NCI-H446 treated with DMSO at 0.1 percent for 48 hours (cell line): ENCODE measurements around the gene TADA1.

ENCODE experiments used
- DNase-seq: peaks from one replicate; lab custom pipeline; 2025; lab: John Stamatoyannopoulos, UW

The TADA1 gene, protein sequence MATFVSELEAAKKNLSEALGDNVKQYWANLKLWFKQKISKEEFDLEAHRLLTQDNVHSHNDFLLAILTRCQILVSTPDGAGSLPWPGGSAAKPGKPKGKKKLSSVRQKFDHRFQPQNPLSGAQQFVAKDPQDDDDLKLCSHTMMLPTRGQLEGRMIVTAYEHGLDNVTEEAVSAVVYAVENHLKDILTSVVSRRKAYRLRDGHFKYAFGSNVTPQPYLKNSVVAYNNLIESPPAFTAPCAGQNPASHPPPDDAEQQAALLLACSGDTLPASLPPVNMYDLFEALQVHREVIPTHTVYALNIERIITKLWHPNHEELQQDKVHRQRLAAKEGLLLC

DNA sequence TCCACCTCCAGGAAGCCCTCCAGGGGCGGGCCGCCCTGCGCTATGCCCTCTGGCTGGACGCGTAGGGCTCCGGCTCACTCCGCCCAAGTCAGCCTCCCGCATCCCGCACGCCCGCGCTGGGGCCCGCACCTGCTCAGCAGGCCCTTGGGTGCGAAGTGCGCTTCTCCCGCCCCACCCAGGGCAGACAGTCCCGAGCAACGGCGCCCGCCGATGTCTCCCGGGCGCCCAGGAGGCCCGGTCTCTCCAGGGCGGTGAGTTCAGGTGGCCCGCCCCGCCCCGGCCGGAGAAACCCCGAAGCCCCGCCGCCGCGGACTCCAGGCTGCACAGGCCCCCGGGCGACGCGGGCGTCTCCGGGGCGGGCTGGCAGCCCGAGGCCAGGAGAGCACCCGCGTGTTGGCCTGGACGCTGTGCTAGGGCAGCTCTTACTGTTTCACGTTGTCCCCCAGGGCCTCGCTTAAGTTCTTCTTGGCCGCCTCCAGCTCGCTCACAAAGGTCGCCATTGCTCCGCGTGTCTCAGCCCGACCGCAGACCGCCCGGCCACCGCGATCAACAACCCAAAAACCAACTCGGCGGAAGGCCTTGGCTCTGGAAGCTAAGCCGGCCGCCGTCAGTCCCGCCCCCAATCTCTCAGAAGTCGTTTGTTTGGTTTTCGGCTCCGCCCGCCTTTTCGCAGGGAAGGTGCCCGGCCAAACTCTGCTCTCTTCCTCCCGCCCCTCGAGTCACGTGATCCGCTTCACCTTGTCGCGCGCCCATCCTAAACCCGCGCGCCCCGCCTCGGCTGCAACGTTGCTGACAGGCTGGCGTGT lies at the start of gene TADA1:
TADA1 (minus strand) TSS at position 531 of the 806 bp plus-strand sequence; CDS start at position 500, 31 bp downstream.
- DNase-seq: peak; percentile 99

DNA sequence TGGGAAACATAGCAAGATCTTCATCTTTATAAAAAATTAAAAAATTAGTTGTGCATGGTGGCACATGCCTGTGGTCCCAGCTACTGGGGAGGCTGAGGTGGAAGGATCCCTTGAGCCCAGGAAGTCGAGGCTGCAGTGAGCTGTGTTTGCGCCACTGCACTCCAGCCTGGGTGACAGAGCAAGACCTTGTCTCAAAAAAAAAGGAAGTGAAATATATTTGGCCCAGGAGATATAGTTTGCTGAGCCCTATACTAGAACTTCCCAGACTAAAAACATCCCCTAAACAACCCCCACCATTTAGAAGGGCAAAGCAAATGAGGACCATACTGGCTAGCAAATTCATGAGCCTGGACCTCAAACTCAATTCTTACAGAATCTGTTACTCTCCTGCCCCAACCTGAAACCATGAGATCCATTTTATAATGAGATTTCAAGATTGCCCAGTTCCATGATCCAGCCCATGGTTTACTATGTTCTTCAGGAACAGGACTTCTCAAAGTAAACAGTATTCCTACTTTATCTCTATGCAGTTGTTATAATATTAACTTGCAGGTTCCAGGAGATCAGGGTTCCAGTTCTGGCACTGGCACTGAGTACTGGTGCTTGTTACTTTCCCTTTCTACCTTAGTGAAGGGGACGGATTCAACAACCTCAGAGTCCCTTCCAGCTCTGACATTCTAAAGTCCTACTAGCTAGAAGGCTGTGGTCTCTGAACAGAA lies 48.9 kb upstream of the TADA1 start:
- DNase-seq: no peak

DNA sequence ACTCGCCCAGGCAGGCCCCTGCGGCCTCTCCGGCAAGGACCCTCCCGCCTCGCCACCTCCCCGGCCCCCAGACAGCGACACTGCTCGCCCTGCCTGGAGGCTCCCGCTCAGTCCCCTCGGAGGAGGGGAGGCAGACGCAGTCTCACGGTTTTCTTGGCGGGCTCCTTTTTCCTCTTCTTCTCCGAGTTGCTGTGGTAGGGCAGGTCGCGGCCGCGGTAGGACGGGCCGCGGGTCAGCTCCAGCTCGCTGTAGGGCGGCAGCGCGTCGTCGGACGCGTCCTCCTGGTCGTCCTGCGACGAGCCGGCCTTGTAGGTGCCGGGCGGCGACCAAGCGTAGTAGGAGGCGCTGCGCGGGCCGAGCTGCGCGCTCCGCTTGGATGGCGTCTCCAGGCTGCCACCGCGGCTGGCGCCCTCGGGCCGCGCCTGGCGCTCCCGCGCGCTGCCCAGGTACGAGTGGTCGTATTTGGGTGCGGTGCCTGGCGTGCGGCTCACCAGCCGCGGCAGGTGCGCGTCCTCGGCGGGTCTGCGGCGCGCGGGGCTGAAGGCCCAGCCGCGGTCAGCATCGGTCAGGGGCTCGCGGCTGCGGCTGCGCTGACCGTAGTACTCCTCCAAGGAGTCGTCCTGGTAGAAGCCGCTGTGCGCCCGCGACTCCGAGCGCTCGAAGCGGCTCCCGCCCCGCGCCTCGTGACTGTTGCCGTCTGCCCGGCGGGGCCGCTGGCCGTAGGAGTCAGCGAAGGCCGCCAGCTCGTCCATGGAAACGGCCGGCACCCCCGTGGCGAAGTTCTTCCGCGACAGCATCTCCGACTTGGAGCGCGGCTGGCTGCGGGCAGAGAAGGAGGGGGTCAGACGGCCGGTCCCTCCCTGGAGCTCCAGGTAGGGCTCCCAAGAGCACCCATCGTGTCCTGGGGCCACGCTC lies 44.8 kb upstream of the TADA1 start:
- DNase-seq: no peak

DNA sequence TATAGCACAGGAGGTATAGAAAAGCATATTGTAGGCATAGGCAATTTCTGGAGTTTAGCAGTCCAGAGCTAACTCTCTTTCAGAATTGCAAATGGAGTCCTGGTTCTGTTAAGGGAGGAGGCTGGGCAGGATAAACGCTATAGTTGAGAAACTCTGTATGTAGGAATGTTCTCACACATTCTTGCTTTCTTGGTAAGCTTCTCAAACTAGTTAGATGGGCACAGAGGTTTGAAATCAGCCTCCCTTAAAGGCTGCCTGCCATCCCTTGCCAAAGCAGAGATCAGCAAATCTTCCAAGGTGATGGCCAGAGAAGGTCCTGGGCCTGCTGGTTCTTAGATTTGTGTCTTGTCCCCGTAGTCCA lies 42.9 kb upstream of the TADA1 start:
- DNase-seq: no peak

DNA sequence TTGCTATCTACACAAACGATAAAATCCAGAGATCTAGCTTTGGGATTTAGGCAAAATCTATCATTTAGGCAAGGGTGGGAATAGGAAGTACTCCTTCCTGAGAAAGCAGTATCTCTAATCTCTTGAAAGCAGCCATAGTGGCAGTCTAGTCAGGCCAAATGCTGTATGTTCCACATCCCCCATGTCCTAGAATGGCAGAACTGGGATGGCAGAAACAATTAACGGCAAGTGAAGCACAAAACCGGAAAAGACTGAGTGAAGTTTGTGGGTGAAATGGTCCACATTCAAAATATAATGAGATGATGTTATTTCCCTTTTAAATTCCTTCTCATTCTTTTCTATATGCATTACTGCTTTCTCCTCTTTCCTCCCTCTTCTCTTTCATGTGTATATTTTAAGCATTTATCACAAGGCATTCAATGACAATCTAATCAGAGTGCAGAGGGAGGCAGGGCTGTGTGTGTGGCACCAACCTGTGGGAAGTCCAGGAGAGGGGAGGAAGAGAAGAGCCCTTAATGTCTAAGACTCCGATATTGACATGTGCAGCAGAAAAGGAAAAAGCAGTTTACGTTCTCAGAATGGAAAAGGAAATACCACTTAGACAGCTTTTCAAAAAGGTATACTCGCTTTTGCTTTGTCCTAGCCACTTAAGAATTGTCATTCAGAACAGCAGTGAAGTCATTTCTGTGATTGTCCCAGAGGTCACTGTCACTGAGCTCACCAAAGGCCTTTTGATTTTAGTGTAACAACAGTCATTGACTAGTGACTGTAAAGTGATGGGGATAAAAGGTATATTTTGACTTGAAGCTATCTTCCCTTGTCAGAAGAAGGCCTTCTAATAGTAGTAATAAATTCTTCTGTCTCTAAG lies 42.3 kb upstream of the TADA1 start:
- no peak for DNase-seq

DNA sequence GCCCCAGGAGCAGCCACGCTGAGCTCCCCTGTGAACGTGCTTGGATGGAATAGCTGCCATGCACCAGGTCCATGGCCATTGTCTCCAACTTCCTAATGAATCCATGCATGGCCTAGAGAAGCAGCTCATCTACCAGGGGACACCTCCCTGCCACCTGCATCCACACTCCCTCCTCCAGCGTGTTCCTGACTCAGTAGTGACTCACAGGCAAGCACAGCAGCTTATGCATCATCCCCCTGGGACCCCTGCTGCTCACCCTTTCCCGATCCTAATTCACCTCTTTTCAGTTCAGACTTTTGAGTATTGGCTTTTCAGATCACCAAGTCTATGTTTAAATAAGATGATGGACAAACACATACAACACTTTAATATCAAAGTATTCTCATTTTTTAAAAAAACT lies 39.9 kb upstream of the TADA1 start:
- DNase-seq: no peak

DNA sequence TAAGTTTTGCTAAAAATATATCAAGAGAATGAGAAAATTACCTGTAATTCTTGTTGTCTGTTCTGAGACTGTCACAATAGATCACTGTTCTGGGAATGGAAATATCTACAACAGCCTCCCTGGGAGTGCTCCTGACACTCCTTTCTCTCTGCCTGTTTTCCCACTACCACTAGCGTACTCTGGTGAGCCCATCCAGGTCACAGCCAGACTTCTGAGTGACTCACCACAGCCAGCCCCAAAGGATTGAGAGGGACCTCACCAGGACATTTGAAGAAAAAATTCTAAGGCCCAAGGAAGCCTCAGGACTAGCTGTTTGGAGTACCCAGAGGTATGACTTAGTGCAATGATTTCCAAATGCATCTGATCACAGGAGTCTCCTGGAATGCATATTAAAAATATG lies 39.0 kb upstream of the TADA1 start:
- no peak for DNase-seq

DNA sequence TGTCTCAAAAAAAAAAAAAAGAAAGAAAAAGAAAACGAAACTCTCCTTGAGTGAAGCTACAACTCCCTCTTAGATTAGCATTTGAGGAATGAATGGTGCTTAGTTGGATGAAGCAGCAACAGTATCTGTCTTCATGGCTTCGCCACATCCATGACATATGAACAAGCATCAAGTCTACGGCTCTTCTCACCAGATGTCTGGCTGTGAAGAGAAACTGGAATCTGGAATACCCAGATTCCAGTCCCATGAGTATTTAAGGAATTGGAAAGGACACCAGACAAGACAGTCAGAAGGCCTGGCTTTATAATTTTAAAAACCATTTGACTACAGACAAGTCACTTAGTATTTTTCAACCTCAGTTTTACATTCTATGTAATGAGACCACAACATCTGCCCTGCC lies 38.0 kb upstream of the TADA1 start:
- DNase-seq: no peak

DNA sequence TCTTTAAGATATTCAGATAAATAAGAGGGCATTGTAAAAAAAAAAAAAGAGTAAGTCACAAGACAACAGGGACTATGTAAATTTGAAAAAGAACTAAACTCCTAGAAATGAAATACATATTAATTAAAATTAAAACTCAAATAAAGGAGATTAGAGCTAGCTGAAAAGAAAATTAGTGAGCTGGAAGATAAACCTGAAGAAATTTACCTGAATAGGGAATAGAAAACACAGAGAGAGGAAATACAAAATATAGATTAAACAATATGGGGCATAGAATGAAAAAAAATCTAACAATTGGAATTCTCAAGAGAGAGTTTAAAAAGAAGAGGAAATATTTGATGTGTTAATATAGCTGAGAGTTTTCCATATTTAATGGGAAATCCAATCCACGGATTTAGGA lies 35.6 kb upstream of the TADA1 start:
- no peak for DNase-seq

DNA sequence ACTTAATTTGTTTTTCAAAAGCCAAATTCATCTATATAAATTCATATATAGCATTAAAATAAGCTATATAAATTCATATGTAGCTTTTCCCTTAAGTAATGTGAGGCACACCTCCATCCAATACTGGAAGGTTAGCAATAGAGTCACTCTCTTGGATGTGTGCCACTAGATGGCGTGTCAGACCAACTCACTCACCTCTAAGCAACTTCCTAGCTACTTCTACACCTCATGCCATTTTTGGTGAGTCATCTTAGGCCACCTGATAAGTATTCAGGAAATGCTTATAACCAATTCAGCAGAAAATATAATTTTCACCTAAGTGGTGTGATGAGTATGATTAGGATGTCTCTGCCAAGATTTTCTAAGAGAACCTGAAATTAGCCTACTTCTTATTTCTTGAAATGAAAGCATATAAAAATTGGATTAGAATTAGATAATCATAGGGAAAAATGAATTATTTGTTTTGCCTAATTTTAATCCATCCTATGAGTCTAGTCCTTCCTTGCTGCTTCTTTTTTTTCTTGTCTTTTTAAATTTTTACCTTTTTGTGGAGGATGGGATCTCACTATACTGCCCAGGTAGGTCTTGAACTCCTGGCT lies 34.4 kb upstream of the TADA1 start:
- DNase-seq: peak; percentile 76

DNA sequence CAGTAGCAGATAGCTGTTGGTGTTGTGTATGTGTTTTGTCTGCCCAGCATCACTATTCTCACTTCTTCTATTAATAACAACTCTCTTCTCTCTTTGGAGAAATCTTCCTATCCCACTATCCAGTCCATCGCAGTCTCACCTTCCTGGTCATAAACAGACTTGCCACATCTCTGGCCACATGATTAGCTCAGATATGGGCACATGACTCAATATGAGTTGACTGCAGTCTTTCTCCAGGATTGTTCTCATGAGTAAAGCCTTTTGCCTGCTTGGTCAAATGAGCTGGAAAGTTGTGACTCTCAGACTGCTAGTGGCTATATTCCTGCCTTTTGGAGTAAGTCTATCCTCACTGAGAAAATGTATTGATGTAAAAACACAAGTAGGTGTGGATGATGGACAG lies 32.9 kb upstream of the TADA1 start:
- no peak for DNase-seq

DNA sequence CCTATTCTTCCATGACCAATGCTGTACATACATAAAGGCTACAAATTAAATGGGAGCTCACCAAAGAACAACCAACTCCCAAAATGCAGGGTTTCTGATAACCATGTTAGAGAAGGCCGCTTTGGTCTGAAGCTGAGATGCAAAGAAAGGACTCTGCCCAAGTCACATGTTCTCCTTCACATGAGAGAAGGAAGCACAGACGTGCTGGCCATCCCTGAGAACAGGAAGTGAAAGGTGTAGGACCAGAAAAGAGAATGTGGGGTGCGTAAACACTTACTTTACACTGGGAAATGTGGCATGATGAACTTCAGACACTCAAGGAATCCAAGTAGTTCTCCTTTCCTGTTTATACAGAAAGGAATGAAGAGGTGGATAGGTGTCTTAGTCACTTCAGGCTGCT lies 31.7 kb upstream of the TADA1 start:
- DNase-seq: no peak

DNA sequence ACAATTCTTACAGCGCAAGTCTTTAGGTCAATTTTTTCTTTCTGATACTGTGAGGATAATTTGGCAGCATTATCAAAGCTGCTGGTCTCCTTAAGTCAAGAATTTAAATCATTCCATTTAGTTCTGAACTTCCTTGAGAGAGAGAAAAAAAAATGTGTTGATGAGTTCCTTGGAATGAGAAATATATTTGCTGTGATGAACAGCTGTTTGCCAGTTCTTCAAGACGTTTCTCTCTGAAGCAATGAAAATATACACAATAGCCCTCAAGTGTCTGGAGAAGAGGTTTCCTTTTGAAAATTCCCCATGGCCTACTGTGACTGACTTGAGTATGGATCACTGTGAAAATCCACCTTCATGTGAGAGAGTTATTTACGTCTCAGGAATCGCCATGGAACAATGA lies 31.0 kb upstream of the TADA1 start:
- no peak for DNase-seq

DNA sequence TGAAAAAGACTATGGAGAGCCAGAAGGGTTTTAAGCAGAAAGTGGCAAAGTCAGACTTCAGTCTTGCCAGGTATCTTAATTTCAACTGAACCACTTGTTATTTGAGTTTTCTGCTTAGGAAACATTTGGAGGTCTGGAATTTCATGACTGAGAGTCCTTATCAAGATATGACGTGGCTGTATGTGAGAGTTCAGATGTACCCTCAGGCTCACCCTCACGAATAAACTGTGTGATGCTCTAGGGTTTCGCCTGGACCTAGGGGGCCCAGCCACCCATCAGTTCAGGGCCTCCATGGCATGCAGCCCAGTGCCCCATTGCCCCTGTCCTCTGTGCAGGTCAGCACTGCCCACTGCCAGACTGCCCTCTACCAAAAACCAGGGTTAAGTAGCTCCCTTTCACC lies 30.6 kb upstream of the TADA1 start:
- DNase-seq: no peak

DNA sequence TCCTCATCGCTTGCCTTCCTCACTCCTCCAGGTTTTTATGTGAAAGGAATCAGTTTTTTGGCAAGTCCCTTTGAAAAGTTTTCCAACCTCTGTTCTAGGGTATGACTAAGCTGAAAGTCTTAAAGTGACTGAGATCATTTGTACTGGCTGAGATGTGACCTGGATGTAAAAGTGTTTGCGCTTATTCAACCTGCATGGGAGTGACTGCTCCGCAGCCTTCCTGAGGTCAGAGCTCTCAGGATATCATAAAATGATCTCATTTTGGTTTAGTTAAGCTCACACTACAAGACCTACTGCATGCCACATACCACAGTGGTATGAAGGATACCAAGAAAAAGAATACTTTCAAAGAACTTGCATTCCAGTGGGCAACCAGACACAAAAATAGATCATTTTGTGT lies 29.8 kb upstream of the TADA1 start:
- no peak for DNase-seq

DNA sequence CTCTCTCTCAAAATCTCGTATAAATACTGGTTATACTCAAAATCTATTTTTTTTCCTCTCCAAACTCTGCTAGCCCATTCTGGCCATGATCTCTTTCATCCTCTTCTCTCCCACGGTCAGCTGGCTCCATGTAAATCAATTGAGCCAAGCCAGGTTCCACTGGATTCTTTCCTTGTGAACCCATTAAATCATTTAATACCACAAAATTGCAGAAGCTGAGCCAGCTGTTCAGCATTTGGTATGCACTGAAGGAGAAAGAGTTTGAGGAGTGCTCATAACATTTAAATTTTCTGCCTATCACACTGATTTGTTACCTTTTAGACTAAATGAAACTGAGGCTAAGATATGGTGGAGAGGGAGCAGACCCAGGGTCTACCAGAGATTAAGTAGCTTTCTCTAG lies 29.1 kb upstream of the TADA1 start:
- no peak for DNase-seq

DNA sequence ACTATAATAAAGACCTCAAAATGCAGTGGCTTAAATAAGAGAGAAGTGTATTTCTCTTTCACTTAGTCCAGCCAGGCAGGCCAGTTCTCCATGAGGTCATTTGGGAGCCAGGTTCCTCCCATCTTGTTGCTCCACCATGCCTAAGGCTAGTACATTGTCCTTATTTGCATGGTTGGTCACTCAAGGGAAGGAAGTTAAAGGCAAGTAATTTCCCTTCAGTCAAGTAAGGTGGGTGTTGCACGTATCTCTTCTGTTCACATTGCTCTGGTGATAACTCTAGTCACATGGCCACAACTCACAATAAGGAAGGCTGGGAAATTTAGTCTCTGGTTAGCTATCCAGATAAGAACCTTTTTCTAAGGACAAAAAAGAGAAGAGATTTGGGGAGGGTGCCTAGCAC lies 27.2 kb upstream of the TADA1 start:
- no peak for DNase-seq

DNA sequence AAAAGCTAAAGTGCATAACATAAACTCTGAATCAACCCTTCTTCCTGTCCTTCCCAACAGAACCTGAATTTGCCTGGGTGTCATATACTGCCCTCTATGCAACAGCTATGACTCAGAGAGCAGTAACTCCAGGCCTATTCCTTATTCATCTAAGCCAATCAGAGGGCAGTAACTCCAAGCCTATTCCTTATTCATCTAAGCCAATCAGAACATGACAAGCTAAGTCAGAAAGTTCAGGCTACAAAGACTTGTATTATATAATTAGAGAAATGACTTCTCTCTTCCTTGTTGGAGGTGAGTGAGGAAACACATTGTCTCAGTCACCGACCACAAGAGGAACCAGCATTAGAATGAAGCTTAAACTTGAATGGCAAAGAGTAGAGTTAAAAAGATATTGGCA lies 26.2 kb upstream of the TADA1 start:
- no peak for DNase-seq

DNA sequence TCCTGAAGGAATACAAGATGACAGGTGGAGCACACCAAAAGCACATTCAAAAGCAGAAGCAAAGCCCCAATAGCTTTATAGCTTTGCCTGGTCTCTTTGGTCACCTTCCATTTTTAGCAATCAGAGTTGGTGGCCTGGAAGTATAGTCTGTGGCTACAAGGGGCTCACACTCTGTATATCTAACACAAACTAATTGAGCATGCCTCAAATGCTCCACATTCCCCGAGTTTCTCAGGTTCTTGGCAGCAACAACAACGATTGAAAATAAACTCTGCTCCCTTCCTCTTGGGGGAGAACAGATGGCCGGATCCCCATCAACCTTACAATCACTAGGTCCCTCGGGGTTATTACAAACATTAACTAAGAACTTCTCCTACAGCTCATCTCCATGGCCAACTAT lies 24.9 kb upstream of the TADA1 start:
- DNase-seq: no peak

DNA sequence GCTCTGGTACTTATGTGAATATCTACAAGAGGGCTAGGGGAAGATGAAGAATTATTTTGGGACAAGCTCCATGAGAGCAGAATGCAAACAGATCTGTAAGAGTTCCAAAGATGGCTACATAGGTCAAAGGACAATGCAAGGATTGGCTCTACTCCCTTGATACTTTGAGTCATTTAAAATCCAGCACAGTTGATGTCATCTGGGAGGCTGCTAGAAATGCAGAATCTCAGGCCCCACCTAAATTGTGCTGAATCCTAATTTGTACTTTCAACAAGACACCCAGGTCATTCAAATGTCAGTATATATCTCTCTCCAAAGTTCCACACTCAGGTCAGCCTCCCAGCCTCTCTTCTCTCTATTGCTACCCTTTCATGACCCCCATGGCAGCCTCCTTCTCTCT lies 23.7 kb upstream of the TADA1 start:
- no peak for DNase-seq

DNA sequence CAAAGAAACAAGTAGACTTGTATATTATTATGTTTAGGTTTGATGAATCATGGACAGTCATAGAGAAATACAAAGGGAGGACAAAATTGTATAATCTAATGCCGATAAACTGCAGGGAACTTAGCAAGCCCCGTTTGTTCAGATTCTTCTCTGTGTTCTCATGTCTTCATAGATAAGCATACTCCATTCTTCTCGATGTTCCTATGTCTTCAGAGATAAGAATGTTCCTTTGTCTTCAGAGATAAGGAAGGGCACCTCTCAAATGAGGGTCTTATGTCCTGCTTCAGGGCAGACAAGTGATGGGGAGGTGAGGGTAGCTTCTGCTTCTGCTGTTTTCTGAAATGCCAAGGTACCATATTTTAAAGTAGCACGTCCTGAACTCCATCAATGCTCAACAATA lies 19.7 kb upstream of the TADA1 start:
- no peak for DNase-seq
